WTC11 (cell line): Measurements from ENCODE around the gene MARVELD3. TPM values are rescaled to one million over a fixed set of nuclear protein-coding genes. Genes with fewer than 3 reads are reported as not detected.

Source experiments
- ATAC-seq: fragments of 200-7000 bp; cut with Tn5 transposase; 2 replicates; pipeline ENCODE4 v1.10.0; 2021; ENCODE audit warnings: mild to moderate bottlenecking, moderate library complexity
- CTCF ChIA-PET: fragments of 300-600 bp; sonication (Branson Sonifier 250); formaldehyde crosslinking; loops from one replicate; lab custom pipeline; 2021; ENCODE audit warnings: antibody characterized with exemption; lab: Charles Lee
- POLR2A ChIA-PET: fragments of 350-600 bp; sonication (Branson Sonifier 250); formaldehyde crosslinking; loops from one replicate; lab custom pipeline; 2021; ENCODE audit warnings: antibody characterized with exemption; lab: Charles Lee
- DNase-seq: peaks from one replicate; pipeline ENCODE4 v3.0.0; 2021; ENCODE audit warnings: low spot score
- H3K27ac Mint-ChIP-seq: 2 replicates; pipeline ENCODE4 v1.8.0; 2021; ENCODE audit warnings: mixed read lengths
- H3K27me3 Mint-ChIP-seq: 2 replicates; pipeline ENCODE4 v1.8.0; 2021; ENCODE audit warnings: low read depth, mild to moderate bottlenecking, moderate library complexity, mixed read lengths
- H3K36me3 Mint-ChIP-seq: 2 replicates; pipeline ENCODE4 v1.8.0; 2021; ENCODE audit warnings: mixed read lengths
- H3K4me1 Mint-ChIP-seq: 2 replicates; pipeline ENCODE4 v1.8.0; 2022; ENCODE audit warnings: mixed read lengths
- H3K4me3 Mint-ChIP-seq: 2 replicates; pipeline ENCODE4 v1.8.0; 2021; ENCODE audit warnings: mild to moderate bottlenecking, moderate library complexity, mixed read lengths
- H3K9me3 Mint-ChIP-seq: 2 replicates; pipeline ENCODE4 v1.8.0; 2021; ENCODE audit warnings: mixed read lengths
- CBFB ChIP-seq: sonication (generic); formaldehyde crosslinking; IDR thresholded peaks from 2 replicates; pipeline ENCODE4 v1.8.1; 2022; ENCODE audit warnings: mild to moderate bottlenecking, low read depth, missing genetic modification reagents
- ELF4 ChIP-seq: sonication (generic); formaldehyde crosslinking; IDR thresholded peaks from 2 replicates; pipeline ENCODE4 v1.8.1; 2022; ENCODE audit warnings: low read depth, mild to moderate bottlenecking, moderate library complexity, missing genetic modification reagents
- ESRRA ChIP-seq: sonication (generic); formaldehyde crosslinking; IDR thresholded peaks from 2 replicates; pipeline ENCODE4 v1.8.1; 2022; ENCODE audit warnings: mild to moderate bottlenecking, missing genetic modification reagents, borderline replicate concordance
- FOXJ3 ChIP-seq: sonication (generic); formaldehyde crosslinking; IDR thresholded peaks from 2 replicates; pipeline ENCODE4 v1.9.0; 2021; ENCODE audit warnings: missing genetic modification reagents, mild to moderate bottlenecking, borderline replicate concordance
- GRHL2 ChIP-seq: fragments of 250-450 bp; sonication (Bioruptor Pico); IDR thresholded peaks from 2 replicates; pipeline ENCODE4 v1.8.0; 2022; ENCODE audit warnings: mild to moderate bottlenecking, moderate library complexity; ENCODE audit not compliant: insufficient replicate concordance, severe bottlenecking
- GTF2I ChIP-seq: fragments of 250-450 bp; sonication (Bioruptor Pico); conservative IDR thresholded peaks from 2 replicates; pipeline ENCODE4 v1.4.0; 2021; ENCODE audit warnings: mild to moderate bottlenecking
- JAZF1 ChIP-seq: fragments of 250-450 bp; sonication (Bioruptor Pico); IDR thresholded peaks from 2 replicates; pipeline ENCODE4 v1.9.0; 2021; ENCODE audit warnings: moderate library complexity, mild to moderate bottlenecking, inconsistent platforms
- KAT7 ChIP-seq: sonication (generic); formaldehyde crosslinking; IDR thresholded peaks from 2 replicates; pipeline ENCODE4 v1.8.1; 2023; ENCODE audit warnings: missing genetic modification reagents, mild to moderate bottlenecking, borderline replicate concordance
- NFATC4 ChIP-seq: fragments of 250-450 bp; sonication (Bioruptor Pico); IDR thresholded peaks from 2 replicates; pipeline ENCODE4 v1.9.0; 2021; ENCODE audit warnings: mild to moderate bottlenecking
- NR1H2 ChIP-seq: sonication (generic); formaldehyde crosslinking; IDR thresholded peaks from 2 replicates; pipeline ENCODE4 v1.9.0; 2021; ENCODE audit warnings: mild to moderate bottlenecking, moderate library complexity, missing genetic modification reagents
- RELA ChIP-seq: sonication (generic); formaldehyde crosslinking; IDR thresholded peaks from 2 replicates; pipeline ENCODE4 v1.8.1; 2022; ENCODE audit warnings: missing genetic modification reagents, mild to moderate bottlenecking, borderline replicate concordance
- SOX15 ChIP-seq: fragments of 250-450 bp; sonication (Bioruptor Pico); IDR thresholded peaks from 2 replicates; pipeline ENCODE4 v1.9.0; 2021; ENCODE audit warnings: mild to moderate bottlenecking
- TEAD4 ChIP-seq: sonication (generic); formaldehyde crosslinking; IDR thresholded peaks from 2 replicates; pipeline ENCODE4 v1.8.0; 2022; ENCODE audit warnings: mild to moderate bottlenecking, missing genetic modification reagents
- TP53 ChIP-seq: sonication (generic); formaldehyde crosslinking; IDR thresholded peaks from 2 replicates; pipeline ENCODE4 v1.8.1; 2023; ENCODE audit warnings: mild to moderate bottlenecking, missing genetic modification reagents
- ZBTB21 ChIP-seq: sonication (generic); formaldehyde crosslinking; IDR thresholded peaks from 2 replicates; pipeline ENCODE4 v1.8.1; 2023; ENCODE audit warnings: mild to moderate bottlenecking, missing genetic modification reagents, borderline replicate concordance
- ZNF219 ChIP-seq: sonication (generic); formaldehyde crosslinking; IDR thresholded peaks from 2 replicates; pipeline ENCODE4 v1.8.0; 2023; ENCODE audit warnings: missing genetic modification reagents, mild to moderate bottlenecking, borderline replicate concordance
- ZNF263 ChIP-seq: sonication (generic); formaldehyde crosslinking; IDR thresholded peaks from 2 replicates; pipeline ENCODE4 v1.8.1; 2022; ENCODE audit warnings: low read depth, mild to moderate bottlenecking, moderate library complexity, missing genetic modification reagents
- ZNF396 ChIP-seq: fragments of 250-450 bp; sonication (Bioruptor Pico); IDR thresholded peaks from 2 replicates; pipeline ENCODE4 v1.8.0; 2021; ENCODE audit warnings: mild to moderate bottlenecking, moderate library complexity, borderline replicate concordance
- ZNF416 ChIP-seq: fragments of 250-450 bp; sonication (Bioruptor Pico); IDR thresholded peaks from 2 replicates; pipeline ENCODE4 v1.9.0; 2021; ENCODE audit warnings: mild to moderate bottlenecking, inconsistent platforms
- ZNF423 ChIP-seq: fragments of 250-450 bp; sonication (Bioruptor Pico); IDR thresholded peaks from 2 replicates; pipeline ENCODE4 v2.1.2; 2022; ENCODE audit warnings: mild to moderate bottlenecking, moderate library complexity
- total RNA-seq: library from RNA; stranded (reverse); gene quantifications from 3 replicates; pipeline ENCODE4 v1.2.3, GENCODE V29; 2021
- TF ChIP-seq, protein P1 (sequence below): fragments of 250-450 bp; sonication (Bioruptor Pico); conservative IDR thresholded peaks from 2 replicates; pipeline ENCODE4 v1.9.0; 2021; ENCODE audit warnings: mild to moderate bottlenecking
- TF ChIP-seq, protein P2 (sequence below): sonication (generic); formaldehyde crosslinking; IDR thresholded peaks from 2 replicates; pipeline ENCODE4 v1.8.1; 2023; ENCODE audit warnings: mild to moderate bottlenecking, missing genetic modification reagents, borderline replicate concordance
- TF ChIP-seq, protein P3 (sequence below): sonication (generic); formaldehyde crosslinking; IDR thresholded peaks from 2 replicates; pipeline ENCODE4 v1.8.1; 2023; ENCODE audit warnings: mild to moderate bottlenecking, missing genetic modification reagents, moderate library complexity
- TF ChIP-seq, protein P4 (sequence below): sonication (generic); formaldehyde crosslinking; IDR thresholded peaks from 2 replicates; pipeline ENCODE4 v1.8.1; 2022; ENCODE audit warnings: low read depth, missing genetic modification reagents, borderline replicate concordance
- TF ChIP-seq, protein P5 (sequence below): fragments of 200-600 bp; IDR thresholded peaks from 2 replicates; pipeline ENCODE4 v1.8.0; 2022; ENCODE audit warnings: antibody characterized with exemption
- TF ChIP-seq, protein P6 (sequence below): sonication (generic); formaldehyde crosslinking; IDR thresholded peaks from 2 replicates; pipeline ENCODE4 v1.8.0; 2022; ENCODE audit warnings: mild to moderate bottlenecking, missing genetic modification reagents

The MARVELD3 gene
- total RNA-seq, 1 experiment from 2014 or later = 30.0 TPM

DNA sequence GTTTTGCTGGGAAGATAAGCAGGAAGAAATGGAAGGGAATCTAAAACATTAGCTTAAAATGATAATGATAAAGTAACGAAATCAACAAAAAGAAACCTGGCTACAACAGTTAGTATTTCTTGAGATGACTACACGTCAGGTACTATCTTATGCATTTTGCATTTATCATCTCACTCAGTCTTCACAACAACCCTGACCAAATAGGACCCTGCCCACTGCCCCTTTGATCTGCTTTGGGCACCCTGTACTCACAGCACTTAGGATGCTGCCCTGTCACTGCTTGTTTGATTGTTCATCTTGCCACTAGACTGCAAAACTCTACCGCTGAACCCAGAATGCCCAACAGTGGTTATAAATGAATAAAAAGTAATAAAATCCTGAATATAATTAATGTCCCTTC is 45.2 kb downstream of the MARVELD3 start:
- Mint-ChIP-seq H3K9me3 (no peaks in the 10 kb centered on the region), H3K36me3 (peaks cover 74% of the 10 kb centered on the region), H3K4me3 (no peak overlapping the region)
- POLR2A ChIA-PET = no interaction called here
- TF ChIP-seq GRHL2 (CRISPR knock-in tag) = no peak
- TF ChIP-seq NFATC4 (CRISPR knock-in tag) = no peak
- TF ChIP-seq TP53 (CRISPR knock-in tag) = no peak
- TF ChIP-seq, protein P1, sequence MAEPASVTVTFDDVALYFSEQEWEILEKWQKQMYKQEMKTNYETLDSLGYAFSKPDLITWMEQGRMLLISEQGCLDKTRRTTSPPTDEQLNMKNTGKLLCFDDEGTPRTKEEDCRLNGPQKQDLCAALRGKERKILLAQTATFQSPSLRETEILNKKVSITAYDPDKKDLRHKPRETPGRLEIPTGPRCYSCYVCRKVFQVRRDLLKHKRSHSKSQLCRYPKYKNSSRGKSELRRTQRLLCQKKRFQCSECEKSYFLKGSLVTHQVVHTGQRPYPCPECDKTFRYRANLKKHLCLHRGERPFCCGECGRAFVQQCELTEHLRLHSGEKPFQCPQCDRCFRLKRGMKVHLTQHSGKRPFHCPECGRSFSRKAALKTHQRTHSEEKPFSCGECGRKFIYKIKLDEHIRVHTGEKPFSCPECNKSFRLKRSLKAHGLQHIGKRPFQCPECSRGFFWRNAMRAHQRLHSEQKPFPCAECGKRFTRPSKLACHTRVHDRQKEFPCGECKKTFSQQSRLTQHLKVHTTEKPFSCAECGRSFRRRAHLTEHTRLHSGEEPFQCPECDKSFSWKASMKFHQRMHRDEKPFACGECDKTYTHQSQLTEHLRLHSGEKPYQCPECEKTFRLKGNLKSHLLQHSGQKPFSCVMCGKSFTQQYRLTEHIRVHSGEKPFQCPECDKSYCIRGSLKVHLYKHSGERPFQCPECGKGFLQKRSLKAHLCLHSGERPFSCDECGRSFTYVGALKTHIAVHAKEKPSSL (CRISPR knock-in tag) = no peak
- TF ChIP-seq ZNF416 (CRISPR knock-in tag) = no peak
- TF ChIP-seq, protein P2, sequence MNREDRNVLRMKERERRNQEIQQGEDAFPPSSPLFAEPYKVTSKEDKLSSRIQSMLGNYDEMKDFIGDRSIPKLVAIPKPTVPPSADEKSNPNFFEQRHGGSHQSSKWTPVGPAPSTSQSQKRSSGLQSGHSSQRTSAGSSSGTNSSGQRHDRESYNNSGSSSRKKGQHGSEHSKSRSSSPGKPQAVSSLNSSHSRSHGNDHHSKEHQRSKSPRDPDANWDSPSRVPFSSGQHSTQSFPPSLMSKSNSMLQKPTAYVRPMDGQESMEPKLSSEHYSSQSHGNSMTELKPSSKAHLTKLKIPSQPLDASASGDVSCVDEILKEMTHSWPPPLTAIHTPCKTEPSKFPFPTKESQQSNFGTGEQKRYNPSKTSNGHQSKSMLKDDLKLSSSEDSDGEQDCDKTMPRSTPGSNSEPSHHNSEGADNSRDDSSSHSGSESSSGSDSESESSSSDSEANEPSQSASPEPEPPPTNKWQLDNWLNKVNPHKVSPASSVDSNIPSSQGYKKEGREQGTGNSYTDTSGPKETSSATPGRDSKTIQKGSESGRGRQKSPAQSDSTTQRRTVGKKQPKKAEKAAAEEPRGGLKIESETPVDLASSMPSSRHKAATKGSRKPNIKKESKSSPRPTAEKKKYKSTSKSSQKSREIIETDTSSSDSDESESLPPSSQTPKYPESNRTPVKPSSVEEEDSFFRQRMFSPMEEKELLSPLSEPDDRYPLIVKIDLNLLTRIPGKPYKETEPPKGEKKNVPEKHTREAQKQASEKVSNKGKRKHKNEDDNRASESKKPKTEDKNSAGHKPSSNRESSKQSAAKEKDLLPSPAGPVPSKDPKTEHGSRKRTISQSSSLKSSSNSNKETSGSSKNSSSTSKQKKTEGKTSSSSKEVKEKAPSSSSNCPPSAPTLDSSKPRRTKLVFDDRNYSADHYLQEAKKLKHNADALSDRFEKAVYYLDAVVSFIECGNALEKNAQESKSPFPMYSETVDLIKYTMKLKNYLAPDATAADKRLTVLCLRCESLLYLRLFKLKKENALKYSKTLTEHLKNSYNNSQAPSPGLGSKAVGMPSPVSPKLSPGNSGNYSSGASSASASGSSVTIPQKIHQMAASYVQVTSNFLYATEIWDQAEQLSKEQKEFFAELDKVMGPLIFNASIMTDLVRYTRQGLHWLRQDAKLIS (CRISPR knock-in tag) = no peak
- no peak for TF ChIP-seq ESRRA (CRISPR knock-in tag)
- no peak for TF ChIP-seq ZNF396 (CRISPR knock-in tag)
- no peak for TF ChIP-seq RELA (CRISPR knock-in tag)
- TF ChIP-seq NR1H2 (CRISPR knock-in tag) = no peak
- no peak for TF ChIP-seq TEAD4
- no peak for TF ChIP-seq GTF2I (CRISPR knock-in tag)
- TF ChIP-seq, protein P3, sequence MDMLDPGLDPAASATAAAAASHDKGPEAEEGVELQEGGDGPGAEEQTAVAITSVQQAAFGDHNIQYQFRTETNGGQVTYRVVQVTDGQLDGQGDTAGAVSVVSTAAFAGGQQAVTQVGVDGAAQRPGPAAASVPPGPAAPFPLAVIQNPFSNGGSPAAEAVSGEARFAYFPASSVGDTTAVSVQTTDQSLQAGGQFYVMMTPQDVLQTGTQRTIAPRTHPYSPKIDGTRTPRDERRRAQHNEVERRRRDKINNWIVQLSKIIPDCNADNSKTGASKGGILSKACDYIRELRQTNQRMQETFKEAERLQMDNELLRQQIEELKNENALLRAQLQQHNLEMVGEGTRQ = no peak
- no peak for TF ChIP-seq SOX15
- no peak for TF ChIP-seq JAZF1 (CRISPR knock-in tag)
- no peak for TF ChIP-seq ZNF423 (CRISPR knock-in tag)
- TF ChIP-seq, all 79 proteins: peak for 0
- Mint-ChIP-seq H3K4me1 (0 out of 2 replicates have a peak, but pooled peaks cover 3% of the 10 kb centered on the region), H3K27me3 (no peaks in the 10 kb centered on the region), H3K27ac (no peak overlapping the region)
- DNase-seq (no peak), ATAC-seq (no peak)
- CTCF ChIA-PET = interaction anchor here (0.9 kb wide), 1 partner anchor 45 kb away, joined by 6 read pairs; the partner anchor contains the start of gene MARVELD3

DNA sequence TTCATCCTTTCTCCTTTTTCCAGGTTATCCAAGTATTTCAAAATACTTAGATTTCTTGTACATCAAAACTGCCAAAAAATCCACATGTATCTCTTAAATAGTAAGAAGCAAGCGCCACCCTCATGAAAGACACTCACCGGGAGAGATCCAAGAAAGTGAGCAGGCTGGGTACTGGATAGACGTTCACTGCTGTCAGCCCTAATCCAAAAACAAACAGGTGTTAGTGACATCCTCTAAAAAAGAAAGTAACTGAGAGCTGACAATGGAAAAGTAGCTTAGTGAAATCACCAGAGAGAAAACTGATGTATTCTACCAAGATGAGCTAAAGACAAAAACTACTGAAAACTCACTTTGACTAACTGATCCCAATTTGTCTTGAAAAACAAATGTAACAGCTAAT is 46.1 kb downstream of the MARVELD3 start:
- H3K4me3 Mint-ChIP-seq = no peak overlapping the region
- 0 out of 2 replicates have a peak, but pooled peaks cover 3% of the 10 kb centered on the region for H3K4me1 Mint-ChIP-seq
- no peak overlapping the region for H3K27ac Mint-ChIP-seq
- DNase-seq = no peak
- H3K36me3 Mint-ChIP-seq = peaks cover 73% of the 10 kb centered on the region
- CTCF ChIA-PET = no interaction called here
- no peaks in the 10 kb centered on the region for H3K27me3 Mint-ChIP-seq
- ATAC-seq = no peak
- POLR2A ChIA-PET = no interaction called here
- no peaks in the 10 kb centered on the region for H3K9me3 Mint-ChIP-seq
- TF ChIP-seq TEAD4 (no peak), KAT7 (CRISPR knock-in tag) (no peak), FOXJ3 (no peak), SOX15 (no peak), ZNF263 (CRISPR knock-in tag) (no peak), ELF4 (CRISPR knock-in tag) (no peak), ZNF219 (CRISPR knock-in tag) (no peak), ZBTB21 (CRISPR knock-in tag) (no peak), CBFB (no peak)
- TF ChIP-seq, protein P4, sequence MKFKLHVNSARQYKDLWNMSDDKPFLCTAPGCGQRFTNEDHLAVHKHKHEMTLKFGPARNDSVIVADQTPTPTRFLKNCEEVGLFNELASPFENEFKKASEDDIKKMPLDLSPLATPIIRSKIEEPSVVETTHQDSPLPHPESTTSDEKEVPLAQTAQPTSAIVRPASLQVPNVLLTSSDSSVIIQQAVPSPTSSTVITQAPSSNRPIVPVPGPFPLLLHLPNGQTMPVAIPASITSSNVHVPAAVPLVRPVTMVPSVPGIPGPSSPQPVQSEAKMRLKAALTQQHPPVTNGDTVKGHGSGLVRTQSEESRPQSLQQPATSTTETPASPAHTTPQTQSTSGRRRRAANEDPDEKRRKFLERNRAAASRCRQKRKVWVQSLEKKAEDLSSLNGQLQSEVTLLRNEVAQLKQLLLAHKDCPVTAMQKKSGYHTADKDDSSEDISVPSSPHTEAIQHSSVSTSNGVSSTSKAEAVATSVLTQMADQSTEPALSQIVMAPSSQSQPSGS (CRISPR knock-in tag) = no peak
- TF ChIP-seq, protein P5, sequence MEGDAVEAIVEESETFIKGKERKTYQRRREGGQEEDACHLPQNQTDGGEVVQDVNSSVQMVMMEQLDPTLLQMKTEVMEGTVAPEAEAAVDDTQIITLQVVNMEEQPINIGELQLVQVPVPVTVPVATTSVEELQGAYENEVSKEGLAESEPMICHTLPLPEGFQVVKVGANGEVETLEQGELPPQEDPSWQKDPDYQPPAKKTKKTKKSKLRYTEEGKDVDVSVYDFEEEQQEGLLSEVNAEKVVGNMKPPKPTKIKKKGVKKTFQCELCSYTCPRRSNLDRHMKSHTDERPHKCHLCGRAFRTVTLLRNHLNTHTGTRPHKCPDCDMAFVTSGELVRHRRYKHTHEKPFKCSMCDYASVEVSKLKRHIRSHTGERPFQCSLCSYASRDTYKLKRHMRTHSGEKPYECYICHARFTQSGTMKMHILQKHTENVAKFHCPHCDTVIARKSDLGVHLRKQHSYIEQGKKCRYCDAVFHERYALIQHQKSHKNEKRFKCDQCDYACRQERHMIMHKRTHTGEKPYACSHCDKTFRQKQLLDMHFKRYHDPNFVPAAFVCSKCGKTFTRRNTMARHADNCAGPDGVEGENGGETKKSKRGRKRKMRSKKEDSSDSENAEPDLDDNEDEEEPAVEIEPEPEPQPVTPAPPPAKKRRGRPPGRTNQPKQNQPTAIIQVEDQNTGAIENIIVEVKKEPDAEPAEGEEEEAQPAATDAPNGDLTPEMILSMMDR = no peak
- TF ChIP-seq, protein P3 = no peak
- TF ChIP-seq, protein P6, sequence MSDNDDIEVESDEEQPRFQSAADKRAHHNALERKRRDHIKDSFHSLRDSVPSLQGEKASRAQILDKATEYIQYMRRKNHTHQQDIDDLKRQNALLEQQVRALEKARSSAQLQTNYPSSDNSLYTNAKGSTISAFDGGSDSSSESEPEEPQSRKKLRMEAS (CRISPR knock-in tag) = no peak
